ENCODE measurements around the gene VPS36. TPM values are rescaled to one million over a fixed set of nuclear protein-coding genes. Genes with fewer than 3 reads are reported as not detected.

Gene VPS36
- total RNA-seq, 6 experiments from 2014 or later, result 16.7 to 24.3 (median 19.9) TPM

- Mint-ChIP-seq H3K4me1 (ENCODE audit: low read depth) (no peaks in the 10 kb centered on the region), H3K36me3 (ENCODE audit: low read depth) (peaks cover 9% of the 10 kb centered on the region), H3K9me3 (no peaks in the 10 kb centered on the region), H3K4me3 (no peak overlapping the region), H3K27ac (no peak overlapping the region), H3K27me3 (ENCODE audit: insufficient read depth) (no peaks in the 10 kb centered on the region; the same call in 1 of the 2 replicates)
- DNase-seq, result no peak
- no peak for TF ChIP-seq CTCF (IDR thresholded peaks at IDR 0.05)
Observed at GRCh38 chr13:52395704-52396103, 54.7 kb downstream of the VPS36 start.

- H3K9me3 Mint-ChIP-seq, result no peaks in the 10 kb centered on the region
- H3K4me3 Mint-ChIP-seq, result no peak overlapping the region
- H3K36me3 Mint-ChIP-seq (ENCODE audit: low read depth), result peaks cover 9% of the 10 kb centered on the region
- no peak overlapping the region for H3K27ac Mint-ChIP-seq
- no peaks in the 10 kb centered on the region for H3K4me1 Mint-ChIP-seq (ENCODE audit: low read depth)
- DNase-seq, result no peak
- TF ChIP-seq CTCF (IDR thresholded peaks at IDR 0.05), result no peak
- no peaks in the 10 kb centered on the region; the same call in 1 of the 2 replicates for H3K27me3 Mint-ChIP-seq (ENCODE audit: insufficient read depth)
Observed at GRCh38 chr13:52394586-52394985, 55.8 kb downstream of the VPS36 start.

GRCh38 chr13:52393572-52394357 is 56.7 kb downstream of the VPS36 start:
- H3K27me3 Mint-ChIP-seq (ENCODE audit: insufficient read depth), result no peaks in the 10 kb centered on the region; the same call in 1 of the 2 replicates
- peaks cover 9% of the 10 kb centered on the region for H3K36me3 Mint-ChIP-seq (ENCODE audit: low read depth)
- H3K4me3 Mint-ChIP-seq, result no peak overlapping the region
- no peak for DNase-seq
- H3K27ac Mint-ChIP-seq, result no peak overlapping the region
- no peak for TF ChIP-seq CTCF (IDR thresholded peaks at IDR 0.05)
- no peaks in the 10 kb centered on the region for H3K4me1 Mint-ChIP-seq (ENCODE audit: low read depth)
- no peaks in the 10 kb centered on the region for H3K9me3 Mint-ChIP-seq

GRCh38 chr13:52387721-52388120 is 62.7 kb downstream of the VPS36 start:
- Mint-ChIP-seq H3K9me3 (no peaks in the 10 kb centered on the region), H3K4me1 (ENCODE audit: low read depth) (peaks cover 5% of the 10 kb centered on the region; the same call in 1 of the 2 replicates), H3K4me3 (no peak overlapping the region), H3K36me3 (ENCODE audit: low read depth) (no peaks in the 10 kb centered on the region; the same call in 1 of the 2 replicates), H3K27ac (no peak overlapping the region), H3K27me3 (ENCODE audit: insufficient read depth) (no peaks in the 10 kb centered on the region; the same call in 1 of the 2 replicates)
- no peak for TF ChIP-seq CTCF (IDR thresholded peaks at IDR 0.05)
- no peak for DNase-seq

- Mint-ChIP-seq H3K9me3 (no peaks in the 10 kb centered on the region), H3K4me1 (ENCODE audit: low read depth) (peaks cover 5% of the 10 kb centered on the region; the same call in 1 of the 2 replicates), H3K4me3 (no peak overlapping the region), H3K27ac (no peak overlapping the region), H3K27me3 (ENCODE audit: insufficient read depth) (no peaks in the 10 kb centered on the region; the same call in 1 of the 2 replicates), H3K36me3 (ENCODE audit: low read depth) (no peaks in the 10 kb centered on the region; the same call in 1 of the 2 replicates)
- no peak for TF ChIP-seq CTCF (IDR thresholded peaks at IDR 0.05)
- DNase-seq, result no peak
Observed at GRCh38 chr13:52385870-52386269, 64.6 kb downstream of the VPS36 start.

All from HFFc6 (cell line).